ENCODE measurements around the gene RHOBTB1.

GRCh38 chr10:60986791-60987190 lies 42.8 kb upstream of the RHOBTB1 start:
- no peak for TF ChIP-seq POLR2AphosphoS5 (IDR thresholded peaks at IDR 0.05)
- TF ChIP-seq POLR2A (IDR thresholded peaks at IDR 0.05) = no peak

Data from upper lobe of left lung (tissue), 4 donors.